ENCODE data around the gene URB1.

URB1 gene

GRCh38 chr21:32332463-32332951 is 60.3 kb downstream of the URB1 start:
- DNase-seq (ENCODE audit: insufficient read length, low spot score) (no peak), FAIRE-seq (no peak)
- TF ChIP-seq CTCF (IDR thresholded peaks at IDR 0.05; ENCODE audit: insufficient read depth, missing control alignments), result no peak

GRCh38 chr21:32331444-32332305 is 61.1 kb downstream of the URB1 start:
- DNase-seq (ENCODE audit: insufficient read length, low spot score) (no peak), FAIRE-seq (no peak)
- TF ChIP-seq CTCF (IDR thresholded peaks at IDR 0.05; ENCODE audit: insufficient read depth, missing control alignments), result no peak

GRCh38 chr21:32330784-32331311 is 62.0 kb downstream of the URB1 start:
- TF ChIP-seq CTCF (IDR thresholded peaks at IDR 0.05; ENCODE audit: insufficient read depth, missing control alignments), result no peak
- FAIRE-seq, result no peak
- no peak for DNase-seq (ENCODE audit: insufficient read length, low spot score)

GRCh38 chr21:32329776-32330175 is 63.0 kb downstream of the URB1 start:
- DNase-seq (ENCODE audit: insufficient read length, low spot score) (no peak), FAIRE-seq (no peak)
- no peak for TF ChIP-seq CTCF (IDR thresholded peaks at IDR 0.05; ENCODE audit: insufficient read depth, missing control alignments)

GRCh38 chr21:32329331-32329730 is 63.5 kb downstream of the URB1 start:
- no peak for TF ChIP-seq CTCF (IDR thresholded peaks at IDR 0.05; ENCODE audit: insufficient read depth, missing control alignments)
- DNase-seq (ENCODE audit: insufficient read length, low spot score) (no peak), FAIRE-seq (no peak)

- FAIRE-seq, result no peak
- TF ChIP-seq CTCF (IDR thresholded peaks at IDR 0.05; ENCODE audit: insufficient read depth, missing control alignments), result no peak
These were observed 64.2 kb downstream of the URB1 start for GRCh38 chr21:32328595-32328994.

GRCh38 chr21:32325706-32326105 is 67.1 kb downstream of the URB1 start:
- TF ChIP-seq CTCF (IDR thresholded peaks at IDR 0.05; ENCODE audit: insufficient read depth, missing control alignments), result no peak
- DNase-seq (ENCODE audit: insufficient read length, low spot score), result no peak
- FAIRE-seq, result no peak

More at GRCh38 chr21:32328595-32328994, 64.2 kb downstream of the URB1 start:
- no peak for DNase-seq (ENCODE audit: insufficient read length, low spot score)
